ACHN (cell line): ENCODE measurements around the gene PPIA.
"Not testable (repeated sequence)": the region's sequence is repeated elsewhere in the genome, so short reads cannot be mapped to it uniquely, and the experiment has no call there.

Experiments used
- DNase-seq: peaks from one replicate; pipeline ENCODE4 v3.0.0-alpha.2; 2015
- in situ Hi-C: cut with HindIII; loops from 2 replicates; pipeline ENCODE4 v1.10.0; 2017; ENCODE audit warnings: low sequenced_read_pairs, low pct_ligation_motif_present, low pct_unique_long_range_greater_than_20kb

PPIA gene

GRCh38 chr7:44776211-44776610 is 20.3 kb upstream of the PPIA start:
- DNase-seq = no peak
- in situ Hi-C loops = no loop called here

DNA sequence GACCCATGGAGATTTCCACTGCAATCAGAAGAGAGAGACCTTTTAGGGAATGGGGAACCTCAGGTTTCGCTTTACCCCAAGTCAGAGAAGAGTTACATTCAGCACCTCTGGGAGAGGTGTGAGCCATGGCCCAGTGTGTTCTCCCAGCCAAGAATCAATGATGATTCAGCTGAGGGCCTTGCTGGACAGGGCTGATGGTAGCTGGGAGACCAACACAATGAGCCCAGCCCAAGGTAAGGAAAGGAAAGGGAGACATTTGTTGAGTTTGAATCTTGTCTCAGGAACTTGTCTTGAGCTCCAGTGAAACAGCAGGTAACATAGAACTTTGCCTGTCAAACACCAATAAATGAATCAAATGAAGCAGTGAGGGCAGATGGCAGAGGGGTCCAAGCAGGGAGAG is 14.0 kb upstream of the PPIA start:
- in situ Hi-C loops = no loop called here

GRCh38 chr7:44783407-44783806 is 13.1 kb upstream of the PPIA start:
- no peak for DNase-seq
- in situ Hi-C loops = no loop called here

More for the DNA sequence above, 14.0 kb upstream of the PPIA start:
- DNase-seq = no peak

DNA sequence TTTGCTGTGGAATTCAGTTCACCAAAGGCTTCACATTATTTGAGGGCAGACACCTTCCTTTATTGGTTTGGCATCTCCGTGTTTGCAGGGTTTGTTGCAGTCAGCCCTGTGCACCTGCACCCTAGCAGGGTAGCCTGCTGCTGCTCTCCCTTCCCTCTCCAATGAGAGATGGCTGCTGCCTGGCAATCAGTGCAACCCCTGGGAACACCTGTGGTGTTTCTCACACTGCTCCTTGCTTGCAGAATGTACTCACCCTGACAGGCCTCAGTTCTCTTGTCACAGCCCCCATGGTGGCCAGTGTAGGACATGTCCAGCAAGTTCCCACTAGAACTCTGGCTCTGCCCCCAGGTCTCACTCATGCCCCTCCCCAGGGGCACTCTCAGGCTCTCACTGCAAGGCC is 12.1 kb upstream of the PPIA start:
- no peak for DNase-seq
- in situ Hi-C loops = no loop called here

- DNase-seq, in situ Hi-C loops: not testable (repeated sequence)
These were observed 11.3 kb upstream of the PPIA start for GRCh38 chr7:44785218-44785617.

DNA sequence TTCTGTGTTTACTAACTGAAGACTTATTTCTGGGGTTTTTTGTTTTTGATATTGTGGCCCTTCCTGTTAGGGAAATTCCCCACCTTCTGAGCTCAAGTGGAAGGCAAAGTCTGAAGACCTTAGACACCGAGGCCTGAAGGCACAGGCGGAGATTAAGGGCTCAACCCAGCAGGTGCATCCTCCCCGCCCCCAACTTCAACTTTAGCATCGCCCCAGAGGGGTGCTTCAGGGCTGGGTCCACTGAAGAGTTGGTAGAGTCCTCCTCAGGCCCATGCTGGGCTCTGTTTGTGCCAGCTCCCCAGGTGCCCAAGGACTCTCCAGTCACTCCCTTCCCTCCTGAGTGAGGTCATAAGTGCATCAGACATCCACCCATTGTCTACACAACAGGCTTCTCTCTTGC is 9.4 kb upstream of the PPIA start:
- in situ Hi-C loops = no loop called here
- DNase-seq = no peak

DNA sequence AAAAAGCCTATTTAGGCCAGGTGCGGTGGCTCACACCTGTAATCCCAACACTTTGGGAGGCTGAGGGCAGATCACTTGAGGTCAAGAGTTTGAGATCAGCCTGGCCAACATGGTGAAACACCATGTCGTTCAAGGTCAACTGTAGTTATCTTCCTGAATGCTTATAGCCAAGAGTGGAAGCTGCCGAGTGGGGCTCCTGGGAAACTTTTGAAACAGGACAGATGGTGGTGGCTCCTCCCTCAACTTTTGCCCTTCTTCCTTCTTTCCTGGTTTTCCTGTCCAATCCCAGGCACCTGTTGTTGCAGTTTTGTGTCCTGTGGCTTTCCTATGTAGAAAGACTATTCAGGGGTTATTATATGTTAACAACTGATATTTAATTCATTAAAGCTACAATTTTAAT is 8.7 kb upstream of the PPIA start:
- in situ Hi-C loops = no loop called here
- DNase-seq = no peak

DNA sequence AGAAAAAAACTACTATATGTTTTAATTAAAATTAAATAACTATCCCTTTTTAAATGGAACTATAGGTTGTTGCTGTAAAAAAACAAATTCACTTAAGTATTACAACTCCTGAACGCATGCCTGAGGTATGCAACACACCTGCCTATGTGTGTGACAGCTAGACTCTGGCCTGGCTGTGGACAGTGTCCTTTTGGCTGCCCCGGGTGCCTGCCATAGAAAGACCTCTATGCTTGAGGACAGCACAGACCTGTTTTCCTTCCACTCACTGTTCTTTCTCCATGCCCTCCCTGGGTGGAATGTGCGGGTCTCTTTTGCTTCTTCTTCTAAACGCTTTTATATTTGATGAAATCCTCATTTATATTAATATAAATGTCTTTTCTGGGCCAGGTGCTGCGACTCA is 6.5 kb upstream of the PPIA start:
- in situ Hi-C loops = no loop called here

GRCh38 chr7:44791278-44792219 is 4.9 kb upstream of the PPIA start:
- in situ Hi-C loops = no loop called here

More for the DNA sequence above, 6.5 kb upstream of the PPIA start:
- DNase-seq = no peak

DNA sequence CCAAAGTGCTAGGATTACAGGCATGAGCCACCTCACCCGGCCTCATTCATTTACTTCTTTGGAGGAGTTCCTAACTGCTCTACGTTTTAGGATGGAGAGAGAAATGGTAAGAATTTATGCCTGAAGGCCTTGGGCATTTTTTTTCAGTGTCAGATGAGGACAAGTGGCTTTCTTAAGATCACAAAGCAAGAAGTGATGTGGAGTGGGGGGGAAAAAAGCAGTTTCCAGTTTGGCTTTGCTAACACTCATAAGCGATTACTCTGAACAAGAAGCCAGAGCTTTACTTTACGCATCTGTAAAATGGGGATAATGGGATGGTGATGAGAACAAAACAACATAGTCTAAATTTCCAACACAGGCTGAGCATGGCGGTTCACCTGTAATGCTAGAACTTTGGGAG is 2.6 kb upstream of the PPIA start:
- in situ Hi-C loops = no loop called here
- no peak for DNase-seq

More at GRCh38 chr7:44791278-44792219, 4.9 kb upstream of the PPIA start:
- DNase-seq = peak; percentile 56

GRCh38 chr7:44794331-44794730 is 2.1 kb upstream of the PPIA start:
- in situ Hi-C loops = no loop called here
- DNase-seq = no peak

GRCh38 chr7:44796034-44796503 is 412 bp upstream of the PPIA start:
- peak; percentile 79 for DNase-seq
- in situ Hi-C loops = no loop called here

GRCh38 chr7:44797329-44798258 is 1.1 kb downstream of the PPIA start:
- in situ Hi-C loops = no loop called here
- peak; percentile 93 for DNase-seq

- DNase-seq = no peak
- in situ Hi-C loops = no loop called here
These were observed 2.3 kb downstream of the PPIA start for GRCh38 chr7:44798649-44799305.

DNA sequence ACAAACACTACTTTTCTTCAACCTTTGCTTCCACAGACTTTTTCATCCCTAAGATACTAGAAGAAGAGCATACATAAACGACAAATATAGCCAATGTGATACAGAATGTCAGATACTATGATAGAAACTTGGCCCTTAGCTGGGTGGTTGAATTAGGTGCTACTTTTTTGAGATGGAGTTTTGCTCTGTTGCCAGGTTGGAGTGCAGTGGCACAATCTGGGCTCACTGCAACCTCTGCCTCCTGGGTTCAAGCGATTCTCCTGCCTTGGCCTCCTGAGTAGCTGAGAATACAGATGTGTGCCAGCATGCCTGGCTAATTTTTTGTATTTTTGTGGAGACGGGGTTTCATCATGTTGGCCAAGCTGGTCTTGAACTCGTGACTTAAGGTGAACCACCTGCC is 3.5 kb downstream of the PPIA start:
- no peak for DNase-seq
- in situ Hi-C loops = no loop called here

GRCh38 chr7:44801890-44802289 is 5.4 kb downstream of the PPIA start:
- no peak for DNase-seq
- in situ Hi-C loops = no loop called here

GRCh38 chr7:44802418-44803025 is 6.0 kb downstream of the PPIA start:
- in situ Hi-C loops = no loop called here
- no peak for DNase-seq

- DNase-seq, in situ Hi-C loops: not testable (repeated sequence)
These were observed 7.5 kb downstream of the PPIA start for GRCh38 chr7:44803828-44804519.
